Vagina (tissue), 2 donors: ENCODE measurements around the gene GRK5. TPM values are rescaled to one million over a fixed set of nuclear protein-coding genes. Genes with fewer than 3 reads are reported as not detected.

ENCODE experiments used
- DNase-seq, 2 donors: peaks; one replicate each; pipeline ENCODE4 v3.0.0-alpha.2; 2017; ENCODE audit errors: extremely low spot score in 2 of 2
- H3K27ac ChIP-seq: fragments of 200-600 bp; sonication (generic); one replicate; pipeline ENCODE4 v1.5.1; 2019
- H3K27me3 ChIP-seq: fragments of 200-600 bp; sonication (generic); one replicate; pipeline ENCODE4 v1.5.1; 2019
- H3K36me3 ChIP-seq, 2 donors: fragments of 200-600 bp; sonication (generic); one replicate each; pipeline ENCODE4 v1.5.1; 2017 to 2019
- H3K4me1 ChIP-seq: fragments of 200-600 bp; sonication (generic); one replicate; pipeline ENCODE4 v1.5.1; 2019
- H3K4me3 ChIP-seq, 2 donors: fragments of 200-600 bp; sonication (generic); 1 replicate in 1 of 2; 2 replicates in 1 of 2; pipeline ENCODE4 v1.5.1; 2016 to 2019
- H3K9me3 ChIP-seq: fragments of 200-600 bp; sonication (generic); one replicate; pipeline ENCODE4 v1.5.1; 2019
- CTCF ChIP-seq, 3 experiments: fragments of 450-650 bp in 2 of 3; fragments of 200-600 bp in 1 of 3; sonication (generic) in 1 of 3; IDR thresholded peaks; one replicate each; pipeline ENCODE4 v1.5.1; 2017 to 2019; ENCODE audit warnings: antibody characterized with exemption in 3 of 3, mild to moderate bottlenecking in 2 of 3, moderate library complexity in 2 of 3
- POLR2A ChIP-seq, 2 donors: fragments of 450-650 bp; IDR thresholded peaks; one replicate each; pipeline ENCODE4 v1.6.1; 2017; ENCODE audit warnings: antibody characterized with exemption in 2 of 2, mild to moderate bottlenecking in 2 of 2, moderate library complexity in 2 of 2
- POLR2AphosphoS5 ChIP-seq, 2 donors: sonication (generic); formaldehyde crosslinking; IDR thresholded peaks; one replicate each; pipeline ENCODE4 v1.9.0; 2017; ENCODE audit warnings: antibody characterized with exemption in 2 of 2, mild to moderate bottlenecking in 2 of 2, low read depth in 1 of 2; ENCODE audit not compliant: insufficient read depth in 1 of 2
- intact Hi-C: fragments of 100-400 bp; cut with DNase I; formaldehyde crosslinking; loops from one replicate; pipeline ENCODE4 v1.15.1; 2023
- total RNA-seq: library from RNA; depleted of rRNA; stranded (reverse); fragments of >200 nt; gene quantifications from one replicate; pipeline ENCODE4 v1.2.3, GENCODE V29; 2016

GRK5 gene
- total RNA-seq, 1 donor from 2014 or later: 16.5 TPM

GRCh38 chr10:119470920-119471702, 263.7 kb downstream of the GRK5 start:
- Histone ChIP-seq H3K27ac (no peak overlapping the region), H3K36me3 (no peaks in the 10 kb centered on the region), H3K27me3 (no peaks in the 10 kb centered on the region), H3K9me3 (no peaks in the 10 kb centered on the region), H3K4me3 (no peak overlapping the region), H3K4me1 (peaks cover 7% of the 10 kb centered on the region)
- intact Hi-C loops: no loop called here
- DNase-seq: no peak
- TF ChIP-seq CTCF (IDR thresholded peaks at IDR 0.05): no peak
- no peak for TF ChIP-seq POLR2AphosphoS5 (IDR thresholded peaks at IDR 0.05; ENCODE audit: insufficient read depth in 1 of 2, low read depth in 1 of 2)
- TF ChIP-seq POLR2A (IDR thresholded peaks at IDR 0.05): no peak

GRCh38 chr10:119473771-119474170, 266.4 kb downstream of the GRK5 start:
- Histone ChIP-seq H3K27ac (no peak overlapping the region), H3K4me3 (no peak overlapping the region), H3K9me3 (no peaks in the 10 kb centered on the region), H3K27me3 (no peaks in the 10 kb centered on the region), H3K4me1 (peaks cover 3% of the 10 kb centered on the region), H3K36me3 (no peaks in the 10 kb centered on the region)
- no peak for TF ChIP-seq CTCF (IDR thresholded peaks at IDR 0.05)
- TF ChIP-seq POLR2A (IDR thresholded peaks at IDR 0.05): no peak
- intact Hi-C loops: no loop called here
- DNase-seq: no peak

- no peak overlapping the region for H3K4me3 ChIP-seq
Observed at GRCh38 chr10:119474606-119475005, 267.2 kb downstream of the GRK5 start.

GRCh38 chr10:119477444-119477843, 270.1 kb downstream of the GRK5 start:
- Histone ChIP-seq H3K4me3 (no peak overlapping the region), H3K27ac (no peak overlapping the region), H3K9me3 (no peaks in the 10 kb centered on the region), H3K36me3 (no peaks in the 10 kb centered on the region), H3K4me1 (peaks cover 5% of the 10 kb centered on the region), H3K27me3 (no peaks in the 10 kb centered on the region)
- no peak for DNase-seq
- intact Hi-C loops: no loop called here
- no peak for TF ChIP-seq POLR2AphosphoS5 (IDR thresholded peaks at IDR 0.05; ENCODE audit: insufficient read depth in 1 of 2, low read depth in 1 of 2)
- no peak for TF ChIP-seq CTCF (IDR thresholded peaks at IDR 0.05)
- TF ChIP-seq POLR2A (IDR thresholded peaks at IDR 0.05): no peak

More at GRCh38 chr10:119474606-119475005, 267.2 kb downstream of the GRK5 start:
- Histone ChIP-seq H3K36me3 (no peaks in the 10 kb centered on the region), H3K27me3 (no peaks in the 10 kb centered on the region), H3K9me3 (no peaks in the 10 kb centered on the region), H3K27ac (no peak overlapping the region), H3K4me1 (peaks cover 5% of the 10 kb centered on the region)
- DNase-seq: no peak
- intact Hi-C loops: no loop called here
- TF ChIP-seq POLR2AphosphoS5 (IDR thresholded peaks at IDR 0.05; ENCODE audit: insufficient read depth in 1 of 2, low read depth in 1 of 2) (no peak), CTCF (IDR thresholded peaks at IDR 0.05) (no peak), POLR2A (IDR thresholded peaks at IDR 0.05) (no peak)

- no peak overlapping the region for H3K27ac ChIP-seq
- no peaks in the 10 kb centered on the region for H3K9me3 ChIP-seq
- no peak for DNase-seq
- no peaks in the 10 kb centered on the region for H3K27me3 ChIP-seq
- TF ChIP-seq CTCF (IDR thresholded peaks at IDR 0.05): no peak
- no peak for TF ChIP-seq POLR2AphosphoS5 (IDR thresholded peaks at IDR 0.05; ENCODE audit: insufficient read depth in 1 of 2, low read depth in 1 of 2)
- TF ChIP-seq POLR2A (IDR thresholded peaks at IDR 0.05): no peak
- no peaks in the 10 kb centered on the region for H3K36me3 ChIP-seq
- intact Hi-C loops: no loop called here
- no peak overlapping the region for H3K4me3 ChIP-seq
- peaks cover 5% of the 10 kb centered on the region for H3K4me1 ChIP-seq
Observed at GRCh38 chr10:119478111-119478802, 270.9 kb downstream of the GRK5 start.
